Prostate gland (tissue), 2 donors: ENCODE results near the gene WDR20.

Experiments used
- CTCF ChIP-seq, 4 experiments: fragments of 200-600 bp in 2 of 4; fragments of 450-650 bp in 2 of 4; sonication (generic) in 2 of 4; IDR thresholded peaks; 1 replicate in 3 of 4; 2 replicates in 1 of 4; pipeline ENCODE4 v1.5.1; 2016 to 2019; ENCODE audit warnings: antibody characterized with exemption in 4 of 4, mild to moderate bottlenecking in 2 of 4, moderate library complexity in 2 of 4
- POLR2A ChIP-seq: fragments of 450-650 bp; IDR thresholded peaks from one replicate; pipeline ENCODE4 v1.6.1; 2016; ENCODE audit warnings: antibody characterized with exemption, mild to moderate bottlenecking

GRCh38 chr14:102103062-102103695 lies 36.5 kb upstream of the WDR20 start:
- no peak for TF ChIP-seq POLR2A
- TF ChIP-seq CTCF (IDR thresholded peaks at IDR 0.05) = no peak
